Measurements from ENCODE around the gene NDUFS8.

NDUFS8 gene

GRCh38 chr11:68076371-68077042 lies 46.0 kb downstream of the NDUFS8 start:
- Histone ChIP-seq H3K36me3 (ENCODE audit: control insufficient read depth, low read length) (peaks cover 14% of the 10 kb centered on the region), H3K4me3 (ENCODE audit: low read length) (no peak overlapping the region), H3K9me3 (ENCODE audit: control insufficient read depth, insufficient read depth, low read length) (no peaks in the 10 kb centered on the region), H3K79me2 (ENCODE audit: control insufficient read depth, low read length) (no peaks in the 10 kb centered on the region), H3K4me1 (ENCODE audit: control insufficient read depth, low read length) (no peaks in the 10 kb centered on the region), H3F3A (ENCODE audit: control insufficient read depth, insufficient read depth) (no peaks in the 10 kb centered on the region), H4K20me1 (ENCODE audit: control insufficient read depth, insufficient read depth, low read depth, low read length) (no peaks in the 10 kb centered on the region), H3K4me2 (ENCODE audit: low read length) (no peak overlapping the region), H3K9me2 (replicated peaks; ENCODE audit: control insufficient read depth, low read length) (no peaks in the 10 kb centered on the region), H3K27ac (ENCODE audit: low read depth, low read length) (no peak overlapping the region), H3K27me3 (ENCODE audit: control insufficient read depth, low read length) (no peaks in the 10 kb centered on the region)
- peak; percentile 7 for TF ChIP-seq CTCF (IDR thresholded peaks at IDR 0.05; ENCODE audit: low read depth, low read length, poor library complexity, severe bottlenecking)
- TF ChIP-seq EZH2phosphoT487 (IDR thresholded peaks at IDR 0.05; ENCODE audit: borderline replicate concordance, low read length) = no peak

- no peaks in the 10 kb centered on the region for H3K79me2 ChIP-seq (ENCODE audit: control insufficient read depth, low read length)
- no peak overlapping the region for H3K4me3 ChIP-seq (ENCODE audit: low read length)
- H3K4me2 ChIP-seq (ENCODE audit: low read length) = no peak overlapping the region
- no peaks in the 10 kb centered on the region for H3K9me2 ChIP-seq (replicated peaks; ENCODE audit: control insufficient read depth, low read length)
- H3F3A ChIP-seq (ENCODE audit: control insufficient read depth, insufficient read depth) = no peaks in the 10 kb centered on the region
- H3K9me3 ChIP-seq (ENCODE audit: control insufficient read depth, insufficient read depth, low read length) = no peaks in the 10 kb centered on the region
- H4K20me1 ChIP-seq (ENCODE audit: control insufficient read depth, insufficient read depth, low read depth, low read length) = no peaks in the 10 kb centered on the region
- no peak overlapping the region for H3K27ac ChIP-seq (ENCODE audit: low read depth, low read length)
- H3K4me1 ChIP-seq (ENCODE audit: control insufficient read depth, low read length) = no peaks in the 10 kb centered on the region
- TF ChIP-seq EZH2phosphoT487 (IDR thresholded peaks at IDR 0.05; ENCODE audit: borderline replicate concordance, low read length) = no peak
- no peak for TF ChIP-seq CTCF (IDR thresholded peaks at IDR 0.05; ENCODE audit: low read depth, low read length, poor library complexity, severe bottlenecking)
- peaks cover 8% of the 10 kb centered on the region for H3K36me3 ChIP-seq (ENCODE audit: control insufficient read depth, low read length)
- H3K27me3 ChIP-seq (ENCODE audit: control insufficient read depth, low read length) = no peaks in the 10 kb centered on the region
These were observed 47.4 kb downstream of the NDUFS8 start for GRCh38 chr11:68077617-68078582.

DNA sequence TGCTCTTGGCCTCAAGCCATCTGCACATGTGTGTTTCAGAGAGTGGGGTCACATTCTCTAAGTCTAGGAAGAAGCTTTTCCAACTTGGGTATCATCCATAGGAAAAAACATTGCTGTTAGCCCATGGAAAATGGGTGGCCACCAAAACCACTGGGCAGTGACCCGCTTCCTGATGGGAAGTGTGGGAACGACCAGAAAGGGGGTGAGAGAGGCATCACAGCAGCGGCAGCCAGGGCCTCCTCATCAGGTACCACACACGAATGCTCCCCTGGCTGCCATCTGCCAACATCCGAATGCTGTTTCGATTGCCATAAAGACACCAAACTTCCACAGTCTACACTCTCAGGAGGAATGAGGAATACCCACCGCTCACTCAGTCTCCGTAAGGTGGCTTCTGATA lies 50.4 kb downstream of the NDUFS8 start:
- no peaks in the 10 kb centered on the region for H3K9me2 ChIP-seq (replicated peaks; ENCODE audit: control insufficient read depth, low read length)
- no peaks in the 10 kb centered on the region for H3K4me1 ChIP-seq (ENCODE audit: control insufficient read depth, low read length)
- H3K4me2 ChIP-seq (ENCODE audit: low read length) = no peak overlapping the region
- no peaks in the 10 kb centered on the region for H3K79me2 ChIP-seq (ENCODE audit: control insufficient read depth, low read length)
- no peaks in the 10 kb centered on the region for H3K9me3 ChIP-seq (ENCODE audit: control insufficient read depth, insufficient read depth, low read length)
- no peak for TF ChIP-seq CTCF (IDR thresholded peaks at IDR 0.05; ENCODE audit: low read depth, low read length, poor library complexity, severe bottlenecking)
- no peak for TF ChIP-seq EZH2phosphoT487 (IDR thresholded peaks at IDR 0.05; ENCODE audit: borderline replicate concordance, low read length)
- no peak overlapping the region for H3K4me3 ChIP-seq (ENCODE audit: low read length)
- peaks cover 4% of the 10 kb centered on the region for H3K36me3 ChIP-seq (ENCODE audit: control insufficient read depth, low read length)
- H4K20me1 ChIP-seq (ENCODE audit: control insufficient read depth, insufficient read depth, low read depth, low read length) = no peaks in the 10 kb centered on the region
- no peak overlapping the region for H3K27ac ChIP-seq (ENCODE audit: low read depth, low read length)
- no peaks in the 10 kb centered on the region for H3F3A ChIP-seq (ENCODE audit: control insufficient read depth, insufficient read depth)
- no peaks in the 10 kb centered on the region for H3K27me3 ChIP-seq (ENCODE audit: control insufficient read depth, low read length)

All from DOHH2 (cell line).